HEK293 (cell line): ENCODE data around the gene PDGFB.

ENCODE experiments used
- CTCF ChIA-PET: fragments of 350-600 bp; formaldehyde crosslinking; extraction: SDS; loops from one replicate; lab custom pipeline; 2021; ENCODE audit warnings: antibody characterized with exemption; lab: Yijun Ruan, JAX
- POLR2A ChIA-PET: fragments of 300-600 bp; formaldehyde crosslinking; extraction: SDS; loops from one replicate; lab custom pipeline; 2020; ENCODE audit warnings: antibody characterized with exemption, inconsistent platforms; lab: Yijun Ruan, JAX
- H3K27ac ChIP-seq: fragments of 200-500 bp; sonication (Bioruptor generic); 2 replicates; pipeline ENCODE4 v1.5.1; 2014; ENCODE audit warnings: low read depth, low read length, control low read depth, inconsistent platforms; ENCODE audit errors: extremely low read depth
- H3K36me3 ChIP-seq, 2 experiments: fragments of 200-500 bp in 1 of 2; sonication (Bioruptor generic) in 1 of 2; 1 replicate in 1 of 2; 2 replicates in 1 of 2; pipeline ENCODE4 v1.5.1; 2014 to 2017; ENCODE audit warnings: inconsistent platforms in 2 of 2, low read length in 2 of 2; ENCODE audit not compliant: control insufficient read depth in 2 of 2, insufficient read depth in 1 of 2
- H3K4me1 ChIP-seq: fragments of 200-500 bp; sonication (Bioruptor generic); 2 replicates; pipeline ENCODE4 v1.5.1; 2014; ENCODE audit warnings: mild to moderate bottlenecking, low read length, inconsistent platforms; ENCODE audit not compliant: control insufficient read depth, insufficient read depth
- H3K4me3 ChIP-seq: 2 replicates; pipeline ENCODE4 v1.5.1; 2011; ENCODE audit warnings: low read depth, mild to moderate bottlenecking, control low read depth, low read length, moderate library complexity
- H3K9me3 ChIP-seq: fragments of 200-500 bp; sonication (Bioruptor generic); 2 replicates; pipeline ENCODE4 v1.5.1; 2014; ENCODE audit warnings: low read depth, low read length, inconsistent platforms; ENCODE audit not compliant: control insufficient read depth, insufficient read depth
- EGR2 ChIP-seq: fragments of 450-650 bp; formaldehyde crosslinking; IDR thresholded peaks from 2 replicates; pipeline ENCODE4 v1.5.1; 2016; ENCODE audit warnings: low read depth, missing biosample characterization, missing genetic modification characterization
- KLF1 ChIP-seq: fragments of 450-650 bp; formaldehyde crosslinking; IDR thresholded peaks from 2 replicates; pipeline ENCODE4 v1.5.1; 2016; ENCODE audit warnings: missing biosample characterization, missing genetic modification characterization
- ZBTB20 ChIP-seq: fragments of 450-650 bp; formaldehyde crosslinking; IDR thresholded peaks from 2 replicates; pipeline ENCODE4 v1.5.1; 2016; ENCODE audit warnings: missing biosample characterization, missing genetic modification characterization
- ZFHX2 ChIP-seq: fragments of 450-650 bp; formaldehyde crosslinking; conservative IDR thresholded peaks from 2 replicates; pipeline ENCODE4 v1.5.1; 2016; ENCODE audit warnings: missing biosample characterization, missing genetic modification characterization
- ZNF10 ChIP-seq: fragments of 450-650 bp; formaldehyde crosslinking; IDR thresholded peaks from 2 replicates; pipeline ENCODE4 v1.5.1; 2017; ENCODE audit warnings: missing biosample characterization, missing genetic modification characterization
- ZNF174 ChIP-seq: fragments of 450-650 bp; formaldehyde crosslinking; IDR thresholded peaks from 2 replicates; pipeline ENCODE4 v1.5.0; 2017; ENCODE audit warnings: missing biosample characterization, mild to moderate bottlenecking, missing genetic modification characterization
- ZNF202 ChIP-seq: fragments of 450-650 bp; formaldehyde crosslinking; IDR thresholded peaks from 2 replicates; pipeline ENCODE4 v1.5.1; 2016; ENCODE audit warnings: missing biosample characterization, missing genetic modification characterization, borderline replicate concordance
- ZNF426 ChIP-seq: fragments of 450-650 bp; formaldehyde crosslinking; IDR thresholded peaks from 2 replicates; pipeline ENCODE4 v1.5.1; 2017; ENCODE audit warnings: missing biosample characterization, missing genetic modification characterization, mild to moderate bottlenecking, inconsistent platforms, moderate library complexity
- ZNF596 ChIP-seq: fragments of 450-650 bp; IDR thresholded peaks from 2 replicates; pipeline ENCODE4 v1.5.0; 2018; ENCODE audit warnings: missing biosample characterization, mild to moderate bottlenecking, missing genetic modification characterization, moderate library complexity
- ZNF610 ChIP-seq: fragments of 450-650 bp; formaldehyde crosslinking; IDR thresholded peaks from 2 replicates; pipeline ENCODE4 v1.5.1; 2016; ENCODE audit warnings: missing biosample characterization, missing genetic modification characterization, borderline replicate concordance
- ZNF654 ChIP-seq: fragments of 450-650 bp; formaldehyde crosslinking; IDR thresholded peaks from 2 replicates; pipeline ENCODE4 v1.5.1; 2016; ENCODE audit warnings: low read depth, missing biosample characterization, missing genetic modification characterization
- TF ChIP-seq, protein P1 (sequence below): fragments of 450-650 bp; formaldehyde crosslinking; conservative IDR thresholded peaks from 2 replicates; pipeline ENCODE4 v1.5.1; 2016; ENCODE audit warnings: low read depth, missing biosample characterization, missing genetic modification characterization
- TF ChIP-seq, protein P2 (sequence below): fragments of 450-650 bp; IDR thresholded peaks from 2 replicates; pipeline ENCODE4 v1.5.1; 2018; ENCODE audit warnings: missing biosample characterization, mild to moderate bottlenecking, missing genetic modification characterization
- TF ChIP-seq, protein P3 (sequence below): fragments of 450-650 bp; formaldehyde crosslinking; IDR thresholded peaks from 2 replicates; pipeline ENCODE4 v1.5.1; 2016; ENCODE audit warnings: missing biosample characterization, missing genetic modification characterization
- TF ChIP-seq, protein P4 (sequence below): fragments of 450-650 bp; formaldehyde crosslinking; IDR thresholded peaks from 2 replicates; pipeline ENCODE4 v1.5.1; 2016; ENCODE audit warnings: missing biosample characterization, missing genetic modification characterization
- TF ChIP-seq, protein P5 (sequence below): fragments of 450-650 bp; formaldehyde crosslinking; IDR thresholded peaks from 2 replicates; pipeline ENCODE4 v1.5.0; 2017; ENCODE audit warnings: missing biosample characterization, missing genetic modification characterization, borderline replicate concordance

PDGFB gene

DNA sequence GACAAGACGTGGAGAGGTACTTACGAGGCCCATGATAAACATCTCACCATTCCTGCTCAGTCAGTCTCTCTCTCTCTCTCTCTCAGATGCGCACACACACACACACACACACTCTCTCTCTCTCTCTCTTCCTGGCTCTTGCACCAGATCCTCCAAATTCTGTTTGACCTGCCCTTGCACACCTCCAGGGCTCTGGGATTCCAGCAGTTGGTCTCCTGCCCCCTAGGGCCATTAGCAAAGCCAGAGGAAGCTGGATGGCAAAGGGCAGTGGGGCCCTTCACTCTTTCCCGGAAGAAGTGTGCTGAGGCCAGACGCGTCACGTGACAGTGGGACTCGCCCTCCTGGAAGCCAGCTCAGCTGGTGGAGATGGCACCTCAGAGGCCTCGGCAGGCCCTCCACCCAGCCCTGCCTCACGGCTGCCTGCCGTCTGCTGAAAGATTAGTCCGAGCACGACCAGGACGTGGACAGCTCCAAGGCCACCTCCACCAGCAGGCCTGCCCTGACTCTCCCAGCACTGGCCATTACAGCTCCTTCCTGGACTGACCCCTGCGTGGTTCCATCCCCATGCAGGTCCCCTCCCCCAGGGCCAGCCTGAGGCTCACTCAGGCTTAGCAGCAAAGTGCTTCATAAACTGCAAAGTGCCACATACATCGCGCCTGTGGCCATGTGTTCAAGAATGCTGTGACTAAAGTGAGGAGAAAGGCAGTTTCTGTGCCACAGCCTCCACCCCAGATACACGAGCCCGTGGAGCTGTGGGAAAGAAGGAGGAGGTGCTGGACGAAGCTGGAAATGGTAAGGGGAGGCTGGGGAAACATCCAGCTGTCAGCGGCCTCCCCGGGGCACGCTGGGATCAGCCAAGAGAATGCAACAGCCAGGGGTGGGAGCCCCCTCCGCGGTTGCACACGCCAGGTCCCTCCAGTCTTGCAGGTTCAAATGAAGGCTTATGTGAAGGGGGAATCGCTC is 3.7 kb downstream of the PDGFB start (continued):
- TF ChIP-seq, protein P1, sequence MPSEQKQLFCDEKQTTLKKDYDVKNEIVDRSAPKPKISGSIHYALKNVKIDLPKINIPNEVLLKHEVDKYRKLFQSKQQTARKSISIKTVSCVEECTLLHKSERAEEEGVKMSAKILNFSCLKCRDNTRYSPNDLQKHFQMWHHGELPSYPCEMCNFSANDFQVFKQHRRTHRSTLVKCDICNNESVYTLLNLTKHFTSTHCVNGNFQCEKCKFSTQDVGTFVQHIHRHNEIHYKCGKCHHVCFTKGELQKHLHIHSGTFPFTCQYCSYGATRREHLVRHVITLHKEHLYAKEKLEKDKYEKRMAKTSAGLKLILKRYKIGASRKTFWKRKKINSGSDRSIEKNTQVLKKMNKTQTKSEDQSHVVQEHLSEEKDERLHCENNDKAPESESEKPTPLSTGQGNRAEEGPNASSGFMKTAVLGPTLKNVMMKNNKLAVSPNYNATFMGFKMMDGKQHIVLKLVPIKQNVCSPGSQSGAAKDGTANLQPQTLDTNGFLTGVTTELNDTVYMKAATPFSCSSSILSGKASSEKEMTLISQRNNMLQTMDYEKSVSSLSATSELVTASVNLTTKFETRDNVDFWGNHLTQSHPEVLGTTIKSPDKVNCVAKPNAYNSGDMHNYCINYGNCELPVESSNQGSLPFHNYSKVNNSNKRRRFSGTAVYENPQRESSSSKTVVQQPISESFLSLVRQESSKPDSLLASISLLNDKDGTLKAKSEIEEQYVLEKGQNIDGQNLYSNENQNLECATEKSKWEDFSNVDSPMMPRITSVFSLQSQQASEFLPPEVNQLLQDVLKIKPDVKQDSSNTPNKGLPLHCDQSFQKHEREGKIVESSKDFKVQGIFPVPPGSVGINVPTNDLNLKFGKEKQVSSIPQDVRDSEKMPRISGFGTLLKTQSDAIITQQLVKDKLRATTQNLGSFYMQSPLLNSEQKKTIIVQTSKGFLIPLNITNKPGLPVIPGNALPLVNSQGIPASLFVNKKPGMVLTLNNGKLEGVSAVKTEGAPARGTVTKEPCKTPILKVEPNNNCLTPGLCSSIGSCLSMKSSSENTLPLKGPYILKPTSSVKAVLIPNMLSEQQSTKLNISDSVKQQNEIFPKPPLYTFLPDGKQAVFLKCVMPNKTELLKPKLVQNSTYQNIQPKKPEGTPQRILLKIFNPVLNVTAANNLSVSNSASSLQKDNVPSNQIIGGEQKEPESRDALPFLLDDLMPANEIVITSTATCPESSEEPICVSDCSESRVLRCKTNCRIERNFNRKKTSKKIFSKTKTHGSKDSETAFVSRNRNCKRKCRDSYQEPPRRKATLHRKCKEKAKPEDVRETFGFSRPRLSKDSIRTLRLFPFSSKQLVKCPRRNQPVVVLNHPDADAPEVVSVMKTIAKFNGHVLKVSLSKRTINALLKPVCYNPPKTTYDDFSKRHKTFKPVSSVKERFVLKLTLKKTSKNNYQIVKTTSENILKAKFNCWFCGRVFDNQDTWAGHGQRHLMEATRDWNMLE (tag by site-specific recombination), result no peak
- TF ChIP-seq ZNF174 (no peak), ZBTB20 (peak; percentile 82), ZNF426 (tag by site-specific recombination) (no peak)
- TF ChIP-seq, protein P2, sequence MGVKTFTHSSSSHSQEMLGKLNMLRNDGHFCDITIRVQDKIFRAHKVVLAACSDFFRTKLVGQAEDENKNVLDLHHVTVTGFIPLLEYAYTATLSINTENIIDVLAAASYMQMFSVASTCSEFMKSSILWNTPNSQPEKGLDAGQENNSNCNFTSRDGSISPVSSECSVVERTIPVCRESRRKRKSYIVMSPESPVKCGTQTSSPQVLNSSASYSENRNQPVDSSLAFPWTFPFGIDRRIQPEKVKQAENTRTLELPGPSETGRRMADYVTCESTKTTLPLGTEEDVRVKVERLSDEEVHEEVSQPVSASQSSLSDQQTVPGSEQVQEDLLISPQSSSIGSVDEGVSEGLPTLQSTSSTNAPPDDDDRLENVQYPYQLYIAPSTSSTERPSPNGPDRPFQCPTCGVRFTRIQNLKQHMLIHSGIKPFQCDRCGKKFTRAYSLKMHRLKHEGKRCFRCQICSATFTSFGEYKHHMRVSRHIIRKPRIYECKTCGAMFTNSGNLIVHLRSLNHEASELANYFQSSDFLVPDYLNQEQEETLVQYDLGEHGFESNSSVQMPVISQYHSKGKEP (tag by site-specific recombination), result no peak
- TF ChIP-seq, protein P3, sequence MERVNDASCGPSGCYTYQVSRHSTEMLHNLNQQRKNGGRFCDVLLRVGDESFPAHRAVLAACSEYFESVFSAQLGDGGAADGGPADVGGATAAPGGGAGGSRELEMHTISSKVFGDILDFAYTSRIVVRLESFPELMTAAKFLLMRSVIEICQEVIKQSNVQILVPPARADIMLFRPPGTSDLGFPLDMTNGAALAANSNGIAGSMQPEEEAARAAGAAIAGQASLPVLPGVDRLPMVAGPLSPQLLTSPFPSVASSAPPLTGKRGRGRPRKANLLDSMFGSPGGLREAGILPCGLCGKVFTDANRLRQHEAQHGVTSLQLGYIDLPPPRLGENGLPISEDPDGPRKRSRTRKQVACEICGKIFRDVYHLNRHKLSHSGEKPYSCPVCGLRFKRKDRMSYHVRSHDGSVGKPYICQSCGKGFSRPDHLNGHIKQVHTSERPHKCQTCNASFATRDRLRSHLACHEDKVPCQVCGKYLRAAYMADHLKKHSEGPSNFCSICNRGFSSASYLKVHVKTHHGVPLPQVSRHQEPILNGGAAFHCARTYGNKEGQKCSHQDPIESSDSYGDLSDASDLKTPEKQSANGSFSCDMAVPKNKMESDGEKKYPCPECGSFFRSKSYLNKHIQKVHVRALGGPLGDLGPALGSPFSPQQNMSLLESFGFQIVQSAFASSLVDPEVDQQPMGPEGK (tag by site-specific recombination), result 0 out of 2 replicates have a peak, but pooled peaks have one; percentile 52

DNA sequence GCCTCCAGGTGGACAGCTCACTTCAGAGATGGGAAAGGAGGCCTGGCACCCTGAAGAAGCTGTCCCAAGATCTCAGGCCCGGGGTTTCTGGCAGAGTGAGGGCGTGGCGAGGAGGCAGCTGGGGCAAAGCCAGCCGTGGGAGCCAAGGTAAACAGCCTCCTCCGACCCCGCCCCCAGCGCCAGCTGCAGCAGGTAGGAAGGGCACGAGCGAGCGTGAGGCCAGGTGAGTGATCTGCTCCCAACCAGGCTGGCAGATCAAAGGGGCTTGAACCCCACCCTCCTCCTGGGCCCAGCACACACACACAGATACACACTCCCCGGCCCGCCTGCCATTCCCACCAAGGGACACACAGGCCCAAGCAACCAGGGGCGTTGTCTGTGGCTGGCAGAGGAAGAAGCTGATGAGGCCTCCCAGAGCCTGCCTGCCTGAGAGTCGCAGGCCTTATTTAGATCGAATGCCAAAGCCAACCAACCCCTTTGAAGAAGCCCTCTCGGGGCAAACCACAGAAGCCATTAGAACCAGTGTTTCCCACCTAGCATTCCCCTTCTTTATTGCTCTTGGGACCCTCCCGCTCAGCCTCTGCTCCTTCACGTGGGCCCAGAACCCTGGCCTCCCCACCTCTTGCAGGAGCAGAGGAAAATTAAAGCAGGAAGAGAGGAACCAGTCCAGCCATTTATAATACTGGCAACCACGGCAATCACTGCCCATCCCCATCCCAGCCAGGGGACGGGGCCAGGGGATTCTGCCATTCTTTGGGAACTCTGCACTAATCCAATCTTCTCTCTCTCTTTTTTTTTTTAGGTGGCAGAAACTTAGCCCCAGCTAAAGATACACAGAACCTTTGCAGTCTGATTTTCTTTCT is 5.0 kb downstream of the PDGFB start:
- POLR2A ChIA-PET, result interaction anchor here (1.3 kb wide), 1 partner anchor 71 kb away, joined by 6 read pairs; no protein-coding TSS in a partner anchor
- H3K9me3 ChIP-seq, result no peaks in the 10 kb centered on the region
- H3K4me3 ChIP-seq, result no peak overlapping the region
- no peak overlapping the region for H3K27ac ChIP-seq
- H3K36me3 ChIP-seq, result no peaks in the 10 kb centered on the region
- peaks cover 37% of the 10 kb centered on the region for H3K4me1 ChIP-seq
- CTCF ChIA-PET, result interaction anchor here (1.2 to 2.0 kb wide), 3 partner anchors 25 to 370 kb away, joined by 3 to 7 read pairs (median 5); no protein-coding TSS in a partner anchor
- no peak for TF ChIP-seq ZNF610 (tag by site-specific recombination)
- TF ChIP-seq, protein P4, sequence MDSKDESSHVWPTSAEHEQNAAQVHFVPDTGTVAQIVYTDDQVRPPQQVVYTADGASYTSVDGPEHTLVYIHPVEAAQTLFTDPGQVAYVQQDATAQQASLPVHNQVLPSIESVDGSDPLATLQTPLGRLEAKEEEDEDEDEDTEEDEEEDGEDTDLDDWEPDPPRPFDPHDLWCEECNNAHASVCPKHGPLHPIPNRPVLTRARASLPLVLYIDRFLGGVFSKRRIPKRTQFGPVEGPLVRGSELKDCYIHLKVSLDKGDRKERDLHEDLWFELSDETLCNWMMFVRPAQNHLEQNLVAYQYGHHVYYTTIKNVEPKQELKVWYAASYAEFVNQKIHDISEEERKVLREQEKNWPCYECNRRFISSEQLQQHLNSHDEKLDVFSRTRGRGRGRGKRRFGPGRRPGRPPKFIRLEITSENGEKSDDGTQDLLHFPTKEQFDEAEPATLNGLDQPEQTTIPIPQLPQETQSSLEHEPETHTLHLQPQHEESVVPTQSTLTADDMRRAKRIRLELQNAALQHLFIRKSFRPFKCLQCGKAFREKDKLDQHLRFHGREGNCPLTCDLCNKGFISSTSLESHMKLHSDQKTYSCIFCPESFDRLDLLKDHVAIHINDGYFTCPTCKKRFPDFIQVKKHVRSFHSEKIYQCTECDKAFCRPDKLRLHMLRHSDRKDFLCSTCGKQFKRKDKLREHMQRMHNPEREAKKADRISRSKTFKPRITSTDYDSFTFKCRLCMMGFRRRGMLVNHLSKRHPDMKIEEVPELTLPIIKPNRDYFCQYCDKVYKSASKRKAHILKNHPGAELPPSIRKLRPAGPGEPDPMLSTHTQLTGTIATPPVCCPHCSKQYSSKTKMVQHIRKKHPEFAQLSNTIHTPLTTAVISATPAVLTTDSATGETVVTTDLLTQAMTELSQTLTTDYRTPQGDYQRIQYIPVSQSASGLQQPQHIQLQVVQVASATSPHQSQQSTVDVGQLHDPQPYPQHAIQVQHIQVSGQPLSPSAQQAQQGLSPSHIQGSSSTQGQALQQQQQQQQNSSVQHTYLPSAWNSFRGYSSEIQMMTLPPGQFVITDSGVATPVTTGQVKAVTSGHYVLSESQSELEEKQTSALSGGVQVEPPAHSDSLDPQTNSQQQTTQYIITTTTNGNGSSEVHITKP (tag by site-specific recombination), result 0 out of 2 replicates have a peak, but pooled peaks have one; percentile 22
- TF ChIP-seq ZNF596 (tag by site-specific recombination), result no peak
- TF ChIP-seq EGR2 (tag by site-specific recombination), result peak; percentile 92
- TF ChIP-seq ZNF202 (tag by site-specific recombination), result no peak
- TF ChIP-seq, protein P5, sequence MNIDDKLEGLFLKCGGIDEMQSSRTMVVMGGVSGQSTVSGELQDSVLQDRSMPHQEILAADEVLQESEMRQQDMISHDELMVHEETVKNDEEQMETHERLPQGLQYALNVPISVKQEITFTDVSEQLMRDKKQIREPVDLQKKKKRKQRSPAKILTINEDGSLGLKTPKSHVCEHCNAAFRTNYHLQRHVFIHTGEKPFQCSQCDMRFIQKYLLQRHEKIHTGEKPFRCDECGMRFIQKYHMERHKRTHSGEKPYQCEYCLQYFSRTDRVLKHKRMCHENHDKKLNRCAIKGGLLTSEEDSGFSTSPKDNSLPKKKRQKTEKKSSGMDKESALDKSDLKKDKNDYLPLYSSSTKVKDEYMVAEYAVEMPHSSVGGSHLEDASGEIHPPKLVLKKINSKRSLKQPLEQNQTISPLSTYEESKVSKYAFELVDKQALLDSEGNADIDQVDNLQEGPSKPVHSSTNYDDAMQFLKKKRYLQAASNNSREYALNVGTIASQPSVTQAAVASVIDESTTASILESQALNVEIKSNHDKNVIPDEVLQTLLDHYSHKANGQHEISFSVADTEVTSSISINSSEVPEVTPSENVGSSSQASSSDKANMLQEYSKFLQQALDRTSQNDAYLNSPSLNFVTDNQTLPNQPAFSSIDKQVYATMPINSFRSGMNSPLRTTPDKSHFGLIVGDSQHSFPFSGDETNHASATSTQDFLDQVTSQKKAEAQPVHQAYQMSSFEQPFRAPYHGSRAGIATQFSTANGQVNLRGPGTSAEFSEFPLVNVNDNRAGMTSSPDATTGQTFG (tag by site-specific recombination), result no peak
- peak; percentile 95 for TF ChIP-seq KLF1 (tag by site-specific recombination)
- TF ChIP-seq ZFHX2 (tag by site-specific recombination), result peak; percentile 92
- no peak for TF ChIP-seq ZNF654 (tag by site-specific recombination)
- TF ChIP-seq ZBTB20, result 0 out of 2 replicates have a peak, but pooled peaks have one; percentile 13
- no peak for TF ChIP-seq ZNF10 (tag by site-specific recombination)
